Astrocyte (in vitro differentiated cells and primary cell): Measurements from ENCODE around the gene HOXD10. TPM values are rescaled to one million over a fixed set of nuclear protein-coding genes. Genes with fewer than 3 reads are reported as not detected.

Experiments
- DNase-seq: peaks from one replicate; pipeline ENCODE4 v3.0.0-alpha.2; 2010; ENCODE audit warnings: low read depth
- FAIRE-seq: peaks from 2 replicates; lab custom pipeline; 2011; peaks lifted over from hg19 to GRCh38; lab: Jason Lieb, UNC
- H2AFZ ChIP-seq: 2 replicates; pipeline ENCODE4 v1.6.0; 2012; ENCODE audit warnings: low read depth, low read length, inconsistent platforms
- H3K27ac ChIP-seq: 2 replicates; pipeline ENCODE4 v1.5.1; 2011; ENCODE audit warnings: low read depth, low read length, inconsistent platforms
- H3K27me3 ChIP-seq: 2 replicates; pipeline ENCODE4 v1.6.0; 2011; ENCODE audit warnings: low read length, inconsistent platforms; ENCODE audit not compliant: insufficient read depth
- H3K36me3 ChIP-seq: 2 replicates; pipeline ENCODE4 v1.5.1; 2011; ENCODE audit warnings: low read length, inconsistent platforms; ENCODE audit not compliant: insufficient read depth
- H3K4me1 ChIP-seq: 2 replicates; pipeline ENCODE4 v1.5.1; 2011; ENCODE audit warnings: low read length, inconsistent platforms; ENCODE audit not compliant: insufficient read depth
- H3K4me2 ChIP-seq: 2 replicates; pipeline ENCODE4 v1.6.0; 2012; ENCODE audit warnings: low read length, inconsistent platforms
- H3K4me3 ChIP-seq: 2 replicates; pipeline ENCODE4 v1.5.1; 2011; ENCODE audit warnings: low read depth, mild to moderate bottlenecking, low read length, inconsistent platforms; ENCODE audit not compliant: insufficient read depth
- H3K79me2 ChIP-seq: 2 replicates; pipeline ENCODE4 v1.6.0; 2012; ENCODE audit warnings: mild to moderate bottlenecking, low read length, inconsistent platforms; ENCODE audit not compliant: insufficient read depth
- H3K9ac ChIP-seq: 2 replicates; pipeline ENCODE4 v1.6.0; 2012; ENCODE audit warnings: mild to moderate bottlenecking, low read length, inconsistent platforms
- H3K9me3 ChIP-seq: 2 replicates; pipeline ENCODE4 v1.5.1; 2012; ENCODE audit warnings: low read depth, mild to moderate bottlenecking, low read length, inconsistent platforms; ENCODE audit not compliant: insufficient read depth
- H4K20me1 ChIP-seq: 2 replicates; pipeline ENCODE4 v1.6.0; 2012; ENCODE audit warnings: low read length, inconsistent platforms; ENCODE audit not compliant: insufficient read depth
- H3K27ac Mint-ChIP-seq: one replicate; pipeline ENCODE4 v1.8.0; 2021; ENCODE audit warnings: mild to moderate bottlenecking, mixed read lengths; ENCODE audit not compliant: unreplicated experiment
- H3K27me3 Mint-ChIP-seq: one replicate; pipeline ENCODE4 v1.8.0; 2021; ENCODE audit warnings: low read depth, mixed read lengths; ENCODE audit not compliant: unreplicated experiment
- H3K36me3 Mint-ChIP-seq: one replicate; pipeline ENCODE4 v1.8.0; 2021; ENCODE audit warnings: low read depth, mixed read lengths; ENCODE audit not compliant: unreplicated experiment
- H3K4me1 Mint-ChIP-seq: one replicate; pipeline ENCODE4 v1.8.0; 2021; ENCODE audit warnings: low read depth, mixed read lengths; ENCODE audit not compliant: unreplicated experiment
- H3K4me3 Mint-ChIP-seq: one replicate; pipeline ENCODE4 v1.8.0; 2021; ENCODE audit warnings: mild to moderate bottlenecking, moderate library complexity, mixed read lengths; ENCODE audit not compliant: unreplicated experiment
- H3K9me3 Mint-ChIP-seq: one replicate; pipeline ENCODE4 v1.8.0; 2021; ENCODE audit warnings: mild to moderate bottlenecking, mixed read lengths; ENCODE audit not compliant: unreplicated experiment
- CTCF ChIP-seq: IDR thresholded peaks from 2 replicates; pipeline ENCODE4 v1.5.1; 2011; ENCODE audit warnings: low read depth, mild to moderate bottlenecking, inconsistent platforms, low read length, moderate library complexity; ENCODE audit not compliant: insufficient read depth
- EZH2 ChIP-seq: IDR thresholded peaks from 2 replicates; pipeline ENCODE4 v1.6.1; 2012; ENCODE audit warnings: mild to moderate bottlenecking, low read length, inconsistent platforms; ENCODE audit not compliant: insufficient read depth
- total RNA-seq: library from RNA; stranded (reverse); gene quantifications from 2 replicates; pipeline ENCODE4 v1.2.1, GENCODE V29; 2021

The HOXD10 gene
- total RNA-seq, 1 donor from 2014 or later: not detected

GRCh38 chr2:176154576-176155252 is 38.1 kb downstream of the HOXD10 start:
- Histone ChIP-seq H3K27me3 (peaks cover 81% of the 10 kb centered on the region), H3K27ac (no peak overlapping the region), H3K4me1 (no peaks in the 10 kb centered on the region), H2AFZ (no peak overlapping the region), H4K20me1 (no peaks in the 10 kb centered on the region), H3K4me3 (peak overlapping the region; percentile 39), H3K36me3 (no peaks in the 10 kb centered on the region), H3K79me2 (no peaks in the 10 kb centered on the region), H3K9ac (no peak overlapping the region), H3K4me2 (peak overlapping the region; percentile 81), H3K9me3 (peaks cover 2% of the 10 kb centered on the region)
- FAIRE-seq (no peak), DNase-seq (no peak)
- Mint-ChIP-seq H3K27me3 (peaks cover 85% of the 10 kb centered on the region), H3K9me3 (peaks cover 23% of the 10 kb centered on the region), H3K27ac (no peak overlapping the region), H3K36me3 (no peaks in the 10 kb centered on the region), H3K4me1 (no peaks in the 10 kb centered on the region), H3K4me3 (no peak overlapping the region)
- no peak for TF ChIP-seq EZH2
- TF ChIP-seq CTCF: no peak

- H3K4me3 Mint-ChIP-seq: no peak overlapping the region
- no peaks in the 10 kb centered on the region for H3K36me3 ChIP-seq
- no peaks in the 10 kb centered on the region for H4K20me1 ChIP-seq
- peaks cover 82% of the 10 kb centered on the region for H3K27me3 Mint-ChIP-seq
- no peak overlapping the region for H3K9ac ChIP-seq
- DNase-seq (no peak), FAIRE-seq (no peak)
- no peak overlapping the region for H2AFZ ChIP-seq
- H3K9me3 Mint-ChIP-seq: peaks cover 16% of the 10 kb centered on the region
- TF ChIP-seq CTCF: no peak
- no peak for TF ChIP-seq EZH2
- peak overlapping the region; percentile 81 for H3K4me2 ChIP-seq
- no peaks in the 10 kb centered on the region for H3K36me3 Mint-ChIP-seq
- peaks cover 2% of the 10 kb centered on the region for H3K9me3 ChIP-seq
- no peak overlapping the region for H3K4me3 ChIP-seq
- no peaks in the 10 kb centered on the region for H3K79me2 ChIP-seq
- H3K27ac Mint-ChIP-seq: no peak overlapping the region
- H3K4me1 ChIP-seq: no peaks in the 10 kb centered on the region
- no peak overlapping the region for H3K27ac ChIP-seq
- peaks cover 81% of the 10 kb centered on the region for H3K27me3 ChIP-seq
- H3K4me1 Mint-ChIP-seq: no peaks in the 10 kb centered on the region
Observed at GRCh38 chr2:176155356-176156044, 38.9 kb downstream of the HOXD10 start.
